Left ventricle myocardium inferior (tissue), 1 donor: Measurements from ENCODE around the gene ARPP19. TPM values are rescaled to one million over a fixed set of nuclear protein-coding genes. Genes with fewer than 3 reads are reported as not detected.

Experiments
- DNase-seq: peaks from one replicate; pipeline ENCODE4 v3.0.0-alpha.2; 2020
- H3K27ac ChIP-seq: fragments of 200-600 bp; replicated peaks from 2 replicates; pipeline ENCODE4 v1.8.0; 2021
- H3K27me3 ChIP-seq: fragments of 200-600 bp; 2 replicates; pipeline ENCODE4 v1.8.0; 2021; ENCODE audit warnings: low read depth
- H3K36me3 ChIP-seq: fragments of 200-600 bp; 2 replicates; pipeline ENCODE4 v1.8.0; 2021
- H3K4me1 ChIP-seq: fragments of 200-600 bp; 2 replicates; pipeline ENCODE4 v1.8.0; 2021
- H3K4me3 ChIP-seq: fragments of 200-600 bp; 2 replicates; pipeline ENCODE4 v1.8.0; 2021; ENCODE audit warnings: mild to moderate bottlenecking, moderate library complexity
- H3K9me3 ChIP-seq: fragments of 200-600 bp; replicated peaks from 2 replicates; pipeline ENCODE4 v1.8.0; 2021
- intact Hi-C: fragments of 100-400 bp; cut with micrococcal nuclease; formaldehyde crosslinking; loops from one replicate; pipeline ENCODE4 v1.11.0; 2022
- total RNA-seq: library from RNA; stranded (reverse); fragmentation: NEBNext Ultra II Directional; extraction: Animal tissue kit (Norgen Biotek cat#: 25700); gene quantifications from one replicate; pipeline ENCODE4 v1.2.1, GENCODE V29; 2021
- TF ChIP-seq, protein P1 (sequence below): fragments of 200-600 bp; IDR thresholded peaks from 2 replicates; pipeline ENCODE4 v1.8.0; 2021; ENCODE audit warnings: antibody characterized with exemption, mild to moderate bottlenecking, borderline replicate concordance
- donor health status: DM: no; HTN: yes; CAD: no; lungs with severe emphysema.

ARPP19 gene
- total RNA-seq, 1 donor from 2014 or later = 162 TPM

DNA sequence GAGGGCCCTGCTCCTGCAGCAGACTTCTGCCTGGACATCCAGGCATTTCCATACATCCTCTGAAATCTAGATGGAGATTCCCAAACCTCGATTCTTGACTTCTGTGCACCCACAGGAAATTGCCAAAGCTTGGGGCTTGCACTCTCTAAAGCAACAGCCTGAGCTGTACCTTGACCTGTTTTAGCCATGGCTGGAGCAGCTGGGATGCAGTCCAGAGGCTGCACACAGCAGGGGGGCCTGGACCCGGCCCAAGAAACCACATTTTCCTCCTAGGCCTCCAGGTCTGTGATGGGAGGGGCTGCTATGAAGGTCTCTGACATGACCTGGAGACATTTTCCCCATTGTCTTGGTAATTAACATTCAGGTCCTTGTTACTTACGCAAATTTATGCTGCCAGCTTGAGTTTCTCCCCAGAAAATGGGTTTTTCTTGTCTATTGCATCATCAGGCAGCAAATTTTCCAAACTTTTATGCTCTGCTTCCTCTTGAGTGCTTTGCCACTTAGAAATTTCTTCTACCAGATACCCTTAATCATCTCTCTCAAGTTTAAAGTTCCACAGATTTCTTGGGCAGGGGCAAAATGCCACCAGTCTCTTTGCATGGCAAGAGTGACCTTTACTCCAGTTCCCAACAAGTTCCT lies 28.3 kb downstream of the ARPP19 start:
- Histone ChIP-seq H3K4me1 (no peaks in the 10 kb centered on the region), H3K9me3 (peaks cover under 1% of the 10 kb centered on the region), H3K36me3 (peaks cover under 1% of the 10 kb centered on the region), H3K4me3 (no peak overlapping the region), H3K27ac (no peak overlapping the region), H3K27me3 (peaks cover 7% of the 10 kb centered on the region)
- intact Hi-C loops = no loop called here
- DNase-seq = no peak
- TF ChIP-seq, protein P1, sequence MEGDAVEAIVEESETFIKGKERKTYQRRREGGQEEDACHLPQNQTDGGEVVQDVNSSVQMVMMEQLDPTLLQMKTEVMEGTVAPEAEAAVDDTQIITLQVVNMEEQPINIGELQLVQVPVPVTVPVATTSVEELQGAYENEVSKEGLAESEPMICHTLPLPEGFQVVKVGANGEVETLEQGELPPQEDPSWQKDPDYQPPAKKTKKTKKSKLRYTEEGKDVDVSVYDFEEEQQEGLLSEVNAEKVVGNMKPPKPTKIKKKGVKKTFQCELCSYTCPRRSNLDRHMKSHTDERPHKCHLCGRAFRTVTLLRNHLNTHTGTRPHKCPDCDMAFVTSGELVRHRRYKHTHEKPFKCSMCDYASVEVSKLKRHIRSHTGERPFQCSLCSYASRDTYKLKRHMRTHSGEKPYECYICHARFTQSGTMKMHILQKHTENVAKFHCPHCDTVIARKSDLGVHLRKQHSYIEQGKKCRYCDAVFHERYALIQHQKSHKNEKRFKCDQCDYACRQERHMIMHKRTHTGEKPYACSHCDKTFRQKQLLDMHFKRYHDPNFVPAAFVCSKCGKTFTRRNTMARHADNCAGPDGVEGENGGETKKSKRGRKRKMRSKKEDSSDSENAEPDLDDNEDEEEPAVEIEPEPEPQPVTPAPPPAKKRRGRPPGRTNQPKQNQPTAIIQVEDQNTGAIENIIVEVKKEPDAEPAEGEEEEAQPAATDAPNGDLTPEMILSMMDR = no peak

DNA sequence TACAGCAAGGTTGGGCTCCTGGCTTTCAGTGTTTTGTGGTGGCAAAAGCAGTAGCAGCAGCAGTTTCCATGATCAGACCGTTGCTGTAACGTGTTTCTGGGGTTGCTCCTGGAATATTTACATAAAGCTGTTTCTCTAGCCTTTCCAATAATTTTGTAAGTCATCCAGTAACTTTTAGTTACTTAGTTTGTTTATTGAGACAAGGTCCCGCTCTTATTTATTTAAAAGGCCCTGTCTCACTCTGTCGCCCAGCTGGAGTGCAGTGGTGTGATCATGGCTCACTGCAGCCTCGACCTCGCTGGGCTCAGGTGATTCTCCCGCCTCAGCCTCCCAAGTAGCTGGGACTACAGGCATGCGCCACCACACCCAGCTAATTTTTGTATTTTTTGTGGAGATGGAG lies 31.4 kb downstream of the ARPP19 start:
- Histone ChIP-seq H3K4me3 (no peak overlapping the region), H3K4me1 (no peaks in the 10 kb centered on the region), H3K27ac (no peak overlapping the region), H3K27me3 (peaks cover 29% of the 10 kb centered on the region), H3K36me3 (no peaks in the 10 kb centered on the region), H3K9me3 (no peaks in the 10 kb centered on the region)
- TF ChIP-seq, protein P1 = no peak
- intact Hi-C loops = no loop called here
- DNase-seq = no peak

DNA sequence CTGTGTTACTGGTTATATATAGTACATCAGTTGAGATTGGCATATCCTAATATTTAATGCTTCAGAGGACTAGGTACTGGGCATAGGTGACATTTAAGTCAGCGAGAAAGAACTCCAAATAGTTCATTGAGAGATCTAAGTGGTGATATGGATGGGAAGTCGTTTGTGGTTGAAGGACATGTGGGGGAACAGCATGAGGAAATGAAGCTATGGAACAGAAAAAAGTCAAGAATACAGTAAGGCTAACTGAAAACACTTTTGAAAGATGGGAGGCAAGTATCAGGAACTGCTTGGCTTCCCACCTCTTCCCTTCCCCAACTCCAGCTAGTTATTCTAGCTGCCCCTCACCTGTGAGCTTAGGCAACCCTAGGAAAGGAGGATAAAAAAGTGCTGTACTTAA lies 36.4 kb downstream of the ARPP19 start:
- H3K36me3 ChIP-seq = no peaks in the 10 kb centered on the region
- DNase-seq = no peak
- intact Hi-C loops = no loop called here

DNA sequence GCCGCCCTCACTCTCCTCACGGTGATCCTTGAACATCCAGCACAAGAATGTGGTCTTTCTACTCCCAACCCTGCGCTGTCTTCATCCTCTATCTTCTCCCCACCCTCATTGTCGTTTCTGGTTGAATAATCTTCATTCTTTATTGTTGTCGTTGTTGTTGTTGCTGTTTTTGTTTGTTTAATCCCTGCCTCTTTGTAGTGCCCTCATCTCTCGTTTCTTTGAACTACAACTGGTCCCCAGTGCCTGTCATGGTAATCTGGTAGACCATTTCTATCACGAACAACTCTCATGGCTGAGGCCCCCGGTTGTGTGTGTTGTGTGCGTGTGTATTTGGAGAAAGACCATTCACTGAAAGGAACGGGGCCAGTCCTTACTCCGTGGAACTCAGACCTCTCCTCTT lies 38.9 kb downstream of the ARPP19 start:
- Histone ChIP-seq H3K4me3 (peak overlapping the region; percentile 72), H3K36me3 (no peaks in the 10 kb centered on the region), H3K4me1 (peaks cover 24% of the 10 kb centered on the region), H3K9me3 (no peaks in the 10 kb centered on the region), H3K27ac (no peak overlapping the region), H3K27me3 (peaks cover 42% of the 10 kb centered on the region)
- TF ChIP-seq, protein P1 = no peak
- no peak for DNase-seq
- intact Hi-C loops = no loop called here

More for the DNA sequence above, 36.4 kb downstream of the ARPP19 start:
- Histone ChIP-seq H3K9me3 (no peaks in the 10 kb centered on the region), H3K27ac (no peak overlapping the region), H3K4me1 (peaks cover 23% of the 10 kb centered on the region), H3K27me3 (peaks cover 54% of the 10 kb centered on the region), H3K4me3 (no peak overlapping the region)
- TF ChIP-seq, protein P1 = no peak

DNA sequence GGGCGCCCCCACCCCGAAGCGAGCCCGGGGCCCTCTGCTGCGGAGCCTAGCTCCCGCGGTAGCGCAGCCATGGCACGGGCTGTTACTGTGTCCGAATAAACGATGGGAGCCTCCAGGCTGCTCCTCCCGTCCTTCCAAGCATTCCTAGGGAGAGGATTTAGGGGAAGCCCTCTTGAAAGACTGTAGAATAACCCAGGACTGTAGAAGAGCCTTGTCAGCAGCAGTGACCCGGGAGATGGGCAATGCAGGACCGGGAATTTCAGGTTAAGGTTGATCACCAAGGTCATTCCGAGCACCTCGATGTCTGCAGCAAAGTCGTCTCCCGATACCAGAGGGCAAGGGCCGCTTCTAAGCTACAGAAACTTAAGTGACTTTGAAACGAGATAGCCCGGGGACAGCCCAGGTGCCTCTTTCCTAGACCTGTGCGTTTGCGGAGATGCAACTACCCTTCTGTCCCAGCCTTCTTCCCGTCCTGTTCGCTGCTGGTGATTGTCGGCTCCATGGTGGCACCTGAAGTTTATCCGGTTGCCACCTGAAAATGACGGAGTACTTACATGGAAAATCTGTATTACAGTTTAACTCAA lies 39.4 kb downstream of the ARPP19 start:
- H3K27me3 ChIP-seq = peaks cover 37% of the 10 kb centered on the region
- intact Hi-C loops = no loop called here
- peak overlapping the region; percentile 74 for H3K27ac ChIP-seq
- H3K9me3 ChIP-seq = no peaks in the 10 kb centered on the region
- H3K4me3 ChIP-seq = peak overlapping the region; percentile 72
- TF ChIP-seq, protein P1 = no peak
- peaks cover 24% of the 10 kb centered on the region for H3K4me1 ChIP-seq
- H3K36me3 ChIP-seq = no peaks in the 10 kb centered on the region
- DNase-seq = no peak
